Measurements from ENCODE around the gene PATJ.
A peak's percentile ranks its signal among the peaks of the same experiment; 100 is the strongest.
"Not testable (repeated sequence)": the region's sequence is repeated elsewhere in the genome, so short reads cannot be mapped to it uniquely, and the experiment has no call there.

PATJ gene, protein sequence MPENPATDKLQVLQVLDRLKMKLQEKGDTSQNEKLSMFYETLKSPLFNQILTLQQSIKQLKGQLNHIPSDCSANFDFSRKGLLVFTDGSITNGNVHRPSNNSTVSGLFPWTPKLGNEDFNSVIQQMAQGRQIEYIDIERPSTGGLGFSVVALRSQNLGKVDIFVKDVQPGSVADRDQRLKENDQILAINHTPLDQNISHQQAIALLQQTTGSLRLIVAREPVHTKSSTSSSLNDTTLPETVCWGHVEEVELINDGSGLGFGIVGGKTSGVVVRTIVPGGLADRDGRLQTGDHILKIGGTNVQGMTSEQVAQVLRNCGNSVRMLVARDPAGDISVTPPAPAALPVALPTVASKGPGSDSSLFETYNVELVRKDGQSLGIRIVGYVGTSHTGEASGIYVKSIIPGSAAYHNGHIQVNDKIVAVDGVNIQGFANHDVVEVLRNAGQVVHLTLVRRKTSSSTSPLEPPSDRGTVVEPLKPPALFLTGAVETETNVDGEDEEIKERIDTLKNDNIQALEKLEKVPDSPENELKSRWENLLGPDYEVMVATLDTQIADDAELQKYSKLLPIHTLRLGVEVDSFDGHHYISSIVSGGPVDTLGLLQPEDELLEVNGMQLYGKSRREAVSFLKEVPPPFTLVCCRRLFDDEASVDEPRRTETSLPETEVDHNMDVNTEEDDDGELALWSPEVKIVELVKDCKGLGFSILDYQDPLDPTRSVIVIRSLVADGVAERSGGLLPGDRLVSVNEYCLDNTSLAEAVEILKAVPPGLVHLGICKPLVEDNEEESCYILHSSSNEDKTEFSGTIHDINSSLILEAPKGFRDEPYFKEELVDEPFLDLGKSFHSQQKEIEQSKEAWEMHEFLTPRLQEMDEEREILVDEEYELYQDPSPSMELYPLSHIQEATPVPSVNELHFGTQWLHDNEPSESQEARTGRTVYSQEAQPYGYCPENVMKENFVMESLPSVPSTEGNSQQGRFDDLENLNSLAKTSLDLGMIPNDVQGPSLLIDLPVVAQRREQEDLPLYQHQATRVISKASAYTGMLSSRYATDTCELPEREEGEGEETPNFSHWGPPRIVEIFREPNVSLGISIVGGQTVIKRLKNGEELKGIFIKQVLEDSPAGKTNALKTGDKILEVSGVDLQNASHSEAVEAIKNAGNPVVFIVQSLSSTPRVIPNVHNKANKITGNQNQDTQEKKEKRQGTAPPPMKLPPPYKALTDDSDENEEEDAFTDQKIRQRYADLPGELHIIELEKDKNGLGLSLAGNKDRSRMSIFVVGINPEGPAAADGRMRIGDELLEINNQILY (N-terminal part only)

GRCh38 chr1:61741711-61742619 lies at the start of gene PATJ:
Gene PATJ, plus strand, starts transcription at chr1:61742480. Its CDS starts 20,413 bp downstream, at chr1:61762893.
- DNase-seq, result peak; percentile 11

DNA sequence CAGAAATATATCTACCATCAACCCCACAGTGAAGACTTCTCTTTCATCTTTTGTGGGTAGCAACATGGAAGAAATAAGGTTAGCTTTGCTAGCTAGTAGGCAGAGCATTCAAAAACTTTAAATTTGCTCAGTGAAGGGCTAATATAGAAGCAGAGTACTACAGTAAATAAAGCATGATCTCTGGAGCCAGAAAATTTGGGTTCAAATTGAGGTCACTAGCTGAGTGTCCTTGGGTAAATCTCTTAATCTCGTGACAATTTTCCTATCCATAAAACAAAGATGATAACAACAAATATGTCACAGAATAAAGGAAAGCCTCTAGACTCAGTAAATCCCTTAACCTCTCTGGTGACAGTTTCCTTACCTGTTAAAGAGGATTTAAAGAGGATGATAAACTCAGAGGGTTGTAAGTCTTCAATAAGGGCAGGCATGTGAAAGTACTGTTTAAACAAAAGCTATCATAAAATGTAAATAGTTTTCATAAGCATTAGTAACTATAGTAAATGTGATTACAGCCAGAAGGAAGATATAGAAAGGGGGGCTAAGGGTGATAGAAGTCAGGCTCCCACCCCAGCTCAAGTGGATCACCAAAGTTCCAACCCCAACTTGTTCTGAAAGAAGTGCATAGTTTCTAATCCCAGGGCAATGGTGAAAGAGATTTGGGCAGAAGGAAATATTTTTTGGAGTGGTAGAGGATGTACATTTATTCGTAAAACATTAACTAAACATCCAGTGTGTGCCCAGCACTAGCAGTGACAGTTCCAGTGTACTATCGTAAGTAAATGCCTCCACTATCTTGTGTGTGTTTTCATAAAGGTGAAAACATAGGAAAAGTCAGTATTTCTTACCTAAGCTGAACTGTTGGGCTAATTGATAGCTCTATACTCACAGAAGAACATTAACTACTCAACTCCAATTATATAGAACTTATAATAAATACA lies 42.1 kb upstream of the PATJ start:
- peak; percentile 14 for DNase-seq

DNA sequence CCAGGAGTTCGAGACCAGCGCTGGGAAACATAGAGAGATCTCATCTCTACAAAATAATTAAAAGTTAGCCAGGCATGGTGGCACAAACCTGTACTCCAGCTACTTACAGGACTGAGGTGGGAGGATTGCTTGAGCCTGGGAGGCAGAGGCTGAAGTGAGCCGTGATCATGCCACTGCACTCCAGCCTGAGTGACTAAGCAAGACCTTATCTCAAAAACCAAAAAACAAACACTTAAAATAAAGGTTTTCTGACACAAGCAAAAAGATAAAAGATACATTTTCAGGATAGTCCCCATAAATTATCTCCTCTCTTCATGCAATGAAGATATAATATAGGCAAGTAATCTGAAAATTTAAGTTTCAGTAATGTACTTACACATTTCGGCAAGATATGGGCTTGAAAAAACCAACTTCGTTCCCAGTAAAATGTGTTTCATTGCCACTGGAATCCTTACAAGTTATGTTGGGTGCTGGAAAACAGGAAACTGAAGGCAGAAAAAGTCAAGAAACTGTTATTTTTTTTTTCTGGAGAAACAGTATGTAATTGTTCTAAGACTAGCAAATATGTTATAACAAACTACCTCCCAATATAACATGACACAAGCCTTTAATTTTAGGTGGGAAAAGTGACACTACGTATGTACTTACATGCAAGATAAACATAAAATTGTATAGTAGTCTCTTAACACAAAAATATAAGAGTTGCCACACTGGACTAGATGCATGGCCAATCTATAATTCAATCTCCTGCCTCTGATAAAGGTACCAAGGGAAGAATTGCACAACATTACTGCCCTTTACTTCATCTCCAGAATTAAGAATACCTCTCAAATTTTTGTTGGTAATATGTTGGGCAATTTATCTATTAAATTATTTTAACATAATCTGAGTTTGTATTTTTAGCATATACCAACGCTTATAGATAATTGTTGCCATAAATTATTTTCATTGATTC lies 33.0 kb upstream of the PATJ start:
- DNase-seq, result no peak

GRCh38 chr1:61709908-61710289 lies 32.4 kb upstream of the PATJ start:
- no peak for DNase-seq

DNA sequence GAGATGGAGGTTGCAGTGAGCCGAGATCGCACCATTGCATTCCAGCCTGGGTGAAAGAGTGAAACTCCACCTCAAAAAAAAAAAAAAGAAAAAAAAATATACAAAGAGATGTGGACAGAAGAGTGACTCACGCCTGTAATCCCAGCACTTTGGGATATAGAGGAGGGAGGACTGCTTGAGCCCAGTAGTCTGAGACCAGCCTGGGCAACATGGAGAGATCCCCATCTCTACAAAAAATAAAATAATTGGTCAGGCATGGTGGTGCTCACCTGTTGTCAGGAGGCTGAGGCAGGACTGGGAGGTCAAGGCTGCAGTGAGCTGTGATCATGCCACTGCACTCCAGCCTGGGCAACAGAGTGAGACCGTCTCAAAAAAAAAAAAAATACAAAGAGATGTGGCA lies 31.0 kb upstream of the PATJ start:
- DNase-seq, result not testable (repeated sequence)

GRCh38 chr1:61711969-61712368 lies 30.3 kb upstream of the PATJ start:
- DNase-seq, result no peak

DNA sequence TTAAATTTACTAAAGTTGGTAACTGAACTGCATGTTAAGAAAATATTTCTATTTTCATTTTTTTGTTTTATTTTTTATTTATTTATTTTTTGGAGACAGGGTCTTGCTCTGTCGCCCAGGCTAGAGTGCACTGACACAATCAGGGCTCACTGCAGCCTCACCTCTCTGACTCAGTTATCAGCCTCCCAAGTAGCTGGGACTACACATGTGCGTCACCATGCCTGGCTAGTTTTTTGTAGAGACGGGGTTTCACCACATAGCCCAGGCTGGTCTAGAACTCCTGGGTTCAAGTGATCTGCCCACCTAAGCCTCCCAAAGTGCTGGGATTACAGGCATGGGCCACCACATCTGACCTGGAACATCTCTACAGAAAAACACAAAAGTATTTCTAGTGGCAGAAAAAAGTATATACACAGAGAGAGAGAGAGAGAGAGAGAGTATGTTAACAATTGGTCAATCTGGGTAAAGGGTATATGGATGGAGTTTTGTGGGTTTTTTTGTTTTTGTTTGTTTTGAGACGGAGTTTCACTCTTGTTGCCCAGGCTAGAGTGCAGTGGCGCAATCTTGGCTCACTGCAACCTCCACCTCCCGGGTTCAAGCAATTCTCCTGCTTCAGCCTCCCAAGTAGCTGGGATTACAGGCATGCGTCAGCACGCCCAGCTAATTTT lies 23.1 kb upstream of the PATJ start:
- not testable (repeated sequence) for DNase-seq

DNA sequence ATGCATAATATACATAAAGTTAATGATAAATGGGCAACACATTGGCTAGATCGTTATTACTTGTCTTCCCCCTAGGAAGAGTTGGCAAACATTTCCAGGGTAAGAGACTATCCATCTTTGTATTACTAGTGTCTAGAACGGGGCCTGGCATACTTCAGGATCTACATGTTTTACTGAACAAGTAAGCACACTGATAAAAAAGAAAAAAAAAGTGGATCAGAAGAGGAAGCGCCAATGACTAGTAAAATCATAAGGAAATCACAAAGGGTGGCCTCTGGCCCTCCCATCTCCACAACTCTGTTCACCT lies 17.8 kb upstream of the PATJ start:
- DNase-seq, result peak; percentile 27

DNA sequence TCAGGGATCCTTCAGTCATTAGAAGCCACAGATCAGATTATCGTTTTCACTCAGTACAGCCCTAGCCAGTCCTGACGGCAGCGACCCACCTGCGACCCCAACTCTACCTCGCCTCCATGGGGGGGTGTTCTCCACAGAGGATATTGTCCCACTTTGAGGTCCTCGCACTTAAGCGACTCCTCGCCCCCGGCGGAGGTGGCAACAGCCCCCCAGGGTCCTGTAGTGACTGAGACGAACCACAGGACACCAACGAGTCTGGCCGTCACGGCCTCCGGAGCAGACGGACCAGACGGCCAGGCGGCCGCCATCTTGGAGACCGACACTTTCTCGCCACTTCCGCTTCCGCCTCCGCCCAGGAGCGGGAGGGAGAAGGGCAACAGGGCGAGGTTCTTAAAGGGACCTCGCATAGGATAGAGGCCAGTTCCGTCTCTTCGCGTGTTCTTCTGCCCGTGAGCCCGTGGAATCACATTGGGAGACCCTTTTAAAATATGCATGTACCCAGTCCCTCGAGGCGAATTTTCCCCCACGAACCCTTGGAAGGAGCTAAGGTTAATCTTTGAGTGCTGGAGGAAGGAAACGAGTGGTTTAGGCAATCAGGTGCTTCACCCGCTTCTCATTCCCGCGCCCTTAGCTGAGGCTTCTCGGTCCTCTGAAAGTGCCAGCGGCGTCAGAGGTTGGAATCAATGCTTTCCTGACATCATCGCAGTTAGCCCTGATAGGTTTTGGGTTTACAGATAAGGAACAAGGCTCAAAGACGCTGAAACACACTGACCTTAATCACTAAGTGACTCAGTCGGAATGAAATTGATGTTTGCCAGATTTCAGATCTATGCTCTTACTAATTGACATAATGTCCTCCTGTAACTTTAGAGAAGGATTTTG lies 17.2 kb upstream of the PATJ start, which contains the start of gene TM2D1:
TSS of gene TM2D1 (minus strand) at position 329 of the 882 bp plus-strand sequence. CDS start at position 308, 21 bp downstream.
- peak; percentile 86 for DNase-seq

DNA sequence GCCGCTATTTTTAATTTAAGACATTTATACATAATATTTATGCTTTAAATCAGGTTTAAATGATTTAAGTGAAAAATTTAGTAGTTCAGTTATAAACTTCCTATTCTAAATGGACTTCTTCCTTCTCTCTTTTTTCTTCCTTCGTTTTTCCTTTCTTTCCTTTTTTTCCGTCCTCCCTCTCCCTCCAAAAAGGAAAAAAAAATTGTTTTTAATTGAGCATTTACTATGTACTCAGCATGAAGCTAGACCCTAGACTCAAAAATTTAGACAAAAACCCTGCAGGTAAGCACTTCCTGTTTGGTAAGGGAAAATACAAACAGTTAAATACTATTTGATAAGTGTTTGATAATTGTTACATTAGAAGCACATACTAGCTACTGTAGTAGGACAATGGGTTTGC lies 14.7 kb upstream of the PATJ start:
- DNase-seq, result no peak

DNA sequence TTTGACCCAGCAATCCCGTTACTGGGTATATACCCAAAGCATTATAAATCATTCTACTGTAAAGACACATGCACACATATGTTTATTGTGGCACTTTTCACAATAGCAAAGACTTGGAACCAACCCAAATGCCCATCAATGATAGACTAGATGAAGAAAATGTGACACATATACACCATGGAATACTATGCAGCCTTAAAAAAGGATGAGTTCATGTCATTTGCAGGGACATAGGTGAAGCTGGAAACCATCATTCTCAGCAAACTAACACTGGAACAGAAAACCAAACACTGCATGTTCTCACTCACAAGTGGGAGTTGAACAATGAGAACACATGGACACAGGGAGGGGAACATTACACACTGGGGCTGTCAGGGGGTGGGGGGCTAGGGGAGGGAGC lies 11.6 kb upstream of the PATJ start:
- not testable (repeated sequence) for DNase-seq

GRCh38 chr1:61732726-61733125 lies 9.6 kb upstream of the PATJ start:
- DNase-seq, result no peak

GRCh38 chr1:61740751-61741700 lies 1.3 kb upstream of the PATJ start:
- no peak for DNase-seq

DNA sequence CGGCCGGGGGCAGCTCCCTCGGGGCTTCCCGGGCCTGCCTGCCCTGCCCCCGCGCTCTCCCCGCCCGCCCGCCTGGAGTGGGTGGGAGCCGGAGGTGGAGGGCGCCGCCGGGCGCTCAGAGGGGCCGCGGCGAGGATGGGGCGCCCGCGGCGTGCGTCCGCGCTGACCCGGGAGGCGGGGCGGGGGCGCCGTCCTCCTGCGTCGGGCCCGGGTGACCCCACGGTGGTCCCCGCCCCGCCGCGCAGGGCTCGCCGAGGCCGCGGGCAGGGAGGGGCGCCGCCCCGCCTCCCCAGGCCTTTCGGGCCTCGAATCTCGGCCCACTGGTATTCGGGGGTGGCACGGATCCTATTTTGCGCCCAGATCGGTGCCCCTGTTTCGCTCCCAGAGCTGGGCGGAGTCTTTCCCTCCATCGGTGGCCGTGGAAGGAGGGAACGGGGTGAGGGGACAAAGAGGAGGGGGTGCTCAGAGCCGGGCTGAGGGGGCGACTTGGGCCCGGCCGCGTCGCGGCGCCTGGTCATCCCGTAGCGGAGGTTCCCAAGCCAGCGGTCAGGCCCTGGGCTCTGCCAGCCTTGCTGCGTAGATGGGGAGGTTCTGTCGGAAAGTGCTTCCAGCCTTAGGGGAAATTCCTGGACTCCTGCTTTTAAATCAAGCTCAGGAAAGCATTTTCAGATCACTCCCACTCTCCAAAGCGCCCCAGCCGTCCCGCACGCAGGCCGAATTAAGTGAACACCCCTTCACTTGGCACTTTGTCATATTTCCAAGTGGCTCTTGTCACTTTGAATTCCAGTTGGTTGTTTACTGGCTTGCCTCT lies 545 bp downstream of the PATJ start:
- peak; percentile 29 for DNase-seq

DNA sequence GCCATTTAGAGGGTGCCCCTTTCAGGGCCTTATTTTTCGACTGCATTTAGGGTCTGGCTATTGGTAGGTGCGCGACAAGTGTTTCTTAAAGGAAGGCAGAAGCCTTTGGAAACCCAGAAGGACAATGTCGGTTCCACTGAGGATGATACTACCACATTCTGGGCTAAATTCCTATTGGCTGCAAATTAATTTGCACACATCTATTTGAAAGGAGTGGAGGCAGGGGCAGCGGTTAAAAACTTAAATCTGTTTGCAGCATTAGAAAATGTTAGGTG lies 1.1 kb downstream of the PATJ start:
- no peak for DNase-seq
